GM18511 (cell line): Measurements from ENCODE around the gene CLHC1.
A peak's percentile ranks its signal among the peaks of the same experiment; 100 is the strongest.
"Not testable (repeated sequence)": the region's sequence is repeated elsewhere in the genome, so short reads cannot be mapped to it uniquely, and the experiment has no call there.

Experiments
- ATAC-seq: cut with Tn5 transposase; IDR thresholded peaks from one replicate; pipeline ENCODE4 v1.9.1; 2021; ENCODE audit warnings: mild to moderate bottlenecking, moderate library complexity; ENCODE audit not compliant: unreplicated experiment

Gene CLHC1

GRCh38 chr2:55137024-55137958 is 94.8 kb downstream of the CLHC1 start:
- no peak for ATAC-seq

DNA sequence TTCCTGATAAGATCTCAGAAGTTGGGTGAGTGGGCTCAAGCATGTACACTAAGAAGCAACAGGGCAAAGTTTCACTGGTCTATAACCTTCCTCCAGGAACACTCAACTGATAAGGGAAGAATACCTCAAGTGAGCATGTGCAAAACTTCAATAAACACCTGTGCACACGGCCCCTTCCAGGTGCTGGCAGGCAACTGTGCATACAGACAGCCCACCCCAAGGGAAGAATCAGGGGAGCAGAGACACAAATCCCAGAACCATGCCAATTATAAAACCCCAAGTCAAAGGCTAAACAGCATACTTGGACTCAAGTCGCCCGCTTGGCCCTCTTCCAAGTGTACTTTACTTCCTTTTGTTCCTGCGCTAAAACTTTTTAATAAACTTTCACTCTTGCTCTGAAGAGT is 96.0 kb downstream of the CLHC1 start:
- no peak for ATAC-seq

DNA sequence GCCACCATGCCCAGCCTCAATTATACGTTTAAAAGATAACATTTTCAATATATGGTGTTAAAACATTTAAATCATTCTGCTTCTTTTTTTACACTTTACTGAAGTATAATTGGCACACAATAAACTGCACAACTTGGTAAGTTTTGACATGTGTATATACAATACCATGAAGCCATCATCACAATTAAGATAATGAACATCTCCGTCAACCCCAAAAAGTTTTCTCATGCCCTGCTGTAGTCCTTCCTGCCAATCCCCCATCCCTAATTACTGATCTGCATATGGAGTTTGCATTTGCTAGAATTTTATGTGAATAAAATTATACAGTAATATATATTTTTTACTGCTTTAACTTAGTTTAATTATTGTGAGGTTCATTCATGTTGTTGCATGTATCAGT is 96.6 kb downstream of the CLHC1 start:
- ATAC-seq, result no peak

DNA sequence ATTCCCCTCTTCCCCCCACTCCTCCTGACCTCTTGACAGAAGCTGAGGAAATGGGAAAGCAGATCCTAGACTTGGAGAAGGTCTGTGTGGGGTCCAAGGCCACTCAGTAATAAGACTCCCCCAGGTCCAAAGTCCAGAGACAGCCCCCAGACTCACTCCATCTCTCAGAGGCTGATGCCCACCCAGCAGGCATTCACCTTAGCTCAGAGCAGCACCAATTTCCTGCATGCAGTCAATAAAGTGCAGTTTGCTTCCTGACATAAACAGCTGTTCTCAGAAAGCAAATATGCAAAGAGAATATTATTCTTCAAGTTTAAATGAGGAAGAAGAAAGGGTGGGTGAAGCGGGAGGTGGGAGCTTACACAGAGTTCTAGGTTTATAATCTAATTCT is 97.8 kb downstream of the CLHC1 start:
- ATAC-seq, result peak; percentile 36

- ATAC-seq, result peak; percentile 81
Measured at GRCh38 chr2:55133467-55134315, 98.4 kb downstream of the CLHC1 start.

DNA sequence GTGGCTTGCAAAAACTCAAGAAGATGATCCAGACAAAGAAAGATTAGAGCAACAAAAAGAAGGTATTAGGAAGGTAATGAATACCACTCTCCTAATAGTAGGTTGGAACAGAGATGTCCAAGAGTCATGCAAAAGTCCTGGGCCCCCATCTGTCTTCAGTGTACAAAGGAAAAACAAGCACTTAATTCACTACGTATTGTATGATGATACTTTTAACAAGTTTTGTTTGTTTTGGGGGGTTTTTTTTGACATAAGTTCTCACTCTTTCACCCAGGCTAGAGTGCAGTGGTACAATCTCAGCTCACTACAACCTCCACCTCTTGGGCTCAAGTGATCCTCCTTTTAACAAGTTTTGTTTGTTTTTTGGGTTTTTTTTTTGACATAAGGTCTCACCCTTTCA is 101.2 kb downstream of the CLHC1 start:
- ATAC-seq, result no peak

DNA sequence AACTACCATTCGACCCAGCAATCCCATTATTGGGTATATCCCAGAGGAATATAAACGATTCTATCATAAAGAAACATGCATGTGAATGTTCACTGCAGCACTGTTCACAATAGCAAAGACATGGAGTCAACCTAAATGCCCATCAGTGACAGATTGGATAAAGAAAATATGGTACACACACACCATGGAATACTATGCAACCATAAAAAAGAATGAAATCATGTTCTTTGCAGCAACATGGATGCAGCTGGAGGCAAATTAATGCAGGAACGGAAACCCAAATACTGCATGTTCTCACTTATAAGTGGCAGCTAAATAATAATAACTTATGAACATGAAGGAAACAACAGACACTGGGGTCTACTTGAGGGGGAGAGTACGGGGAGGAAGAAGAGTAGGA is 105.5 kb downstream of the CLHC1 start:
- not testable (repeated sequence) for ATAC-seq
